GM23338 (cell line): ENCODE measurements around the gene TXNRD1. TPM values are rescaled to one million over a fixed set of nuclear protein-coding genes. Genes with fewer than 3 reads are reported as not detected.

Source experiments
- ATAC-seq: fragments of 200-7000 bp; cut with Tn5 transposase; 3 replicates; pipeline ENCODE4 v1.9.1; 2020
- DNase-seq: peaks from one replicate; pipeline ENCODE4 v3.0.0-alpha.2; 2015; ENCODE audit warnings: low spot score
- H2AFZ ChIP-seq: fragments of 200-600 bp; sonication (generic); 2 replicates; pipeline ENCODE4 v1.8.0; 2016; ENCODE audit warnings: antibody characterized with exemption, mild to moderate bottlenecking, moderate library complexity
- H3F3A ChIP-seq: fragments of 200-600 bp; sonication (generic); replicated peaks from 2 replicates; pipeline ENCODE4 v1.8.0; 2017; ENCODE audit warnings: antibody characterized with exemption, mixed run types, low read depth
- H3K27ac ChIP-seq: fragments of 200-600 bp; sonication (generic); 2 replicates; pipeline ENCODE4 v1.6.1; 2016; ENCODE audit warnings: low read depth
- H3K27me3 ChIP-seq: fragments of 200-600 bp; sonication (generic); 2 replicates; pipeline ENCODE4 v1.8.0; 2016; ENCODE audit warnings: mild to moderate bottlenecking, mixed run types, moderate library complexity; ENCODE audit not compliant: insufficient read depth
- H3K36me3 ChIP-seq: fragments of 200-600 bp; sonication (generic); 2 replicates; pipeline ENCODE4 v1.8.0; 2016; ENCODE audit warnings: mild to moderate bottlenecking; ENCODE audit not compliant: insufficient read depth
- H3K4me1 ChIP-seq: fragments of 200-600 bp; sonication (generic); 2 replicates; pipeline ENCODE4 v1.8.0; 2016; ENCODE audit warnings: mild to moderate bottlenecking, moderate library complexity; ENCODE audit not compliant: insufficient read depth
- H3K4me2 ChIP-seq: fragments of 200-600 bp; sonication (generic); 2 replicates; pipeline ENCODE4 v1.7.1; 2017; ENCODE audit warnings: mixed run types
- H3K4me3 ChIP-seq: fragments of 200-600 bp; sonication (generic); 2 replicates; pipeline ENCODE4 v1.6.1; 2016; ENCODE audit warnings: mixed run types
- H3K79me2 ChIP-seq: fragments of 200-600 bp; sonication (generic); replicated peaks from 2 replicates; pipeline ENCODE4 v1.8.0; 2017; ENCODE audit warnings: mild to moderate bottlenecking; ENCODE audit not compliant: insufficient read depth
- H3K9me2 ChIP-seq: fragments of 200-600 bp; sonication (generic); 2 replicates; pipeline ENCODE4 v1.8.0; 2017; ENCODE audit not compliant: insufficient read depth
- H4K20me1 ChIP-seq: fragments of 200-600 bp; sonication (generic); replicated peaks from 2 replicates; pipeline ENCODE4 v1.8.0; 2017; ENCODE audit warnings: mild to moderate bottlenecking; ENCODE audit not compliant: insufficient read depth
- H3K27ac Mint-ChIP-seq: 2 replicates; pipeline ENCODE4 v1.8.0; 2020; ENCODE audit warnings: inconsistent platforms, mild to moderate bottlenecking, moderate library complexity, mixed read lengths
- H3K27me3 Mint-ChIP-seq: 3 replicates; pipeline ENCODE4 v1.8.0; 2022; ENCODE audit warnings: low read depth, mild to moderate bottlenecking, moderate library complexity, mixed read lengths, inconsistent platforms; ENCODE audit not compliant: insufficient read depth, poor library complexity
- H3K36me3 Mint-ChIP-seq: 3 replicates; pipeline ENCODE4 v1.8.0; 2021; ENCODE audit warnings: low read depth, mild to moderate bottlenecking, inconsistent platforms, moderate library complexity, mixed read lengths
- H3K4me1 Mint-ChIP-seq: 3 replicates; pipeline ENCODE4 v1.8.0; 2020; ENCODE audit warnings: mild to moderate bottlenecking, inconsistent platforms, mixed read lengths
- H3K4me3 Mint-ChIP-seq: 3 replicates; pipeline ENCODE4 v1.8.0; 2021; ENCODE audit warnings: moderate library complexity, mild to moderate bottlenecking, inconsistent platforms, mixed read lengths
- H3K9me3 Mint-ChIP-seq: 3 replicates; pipeline ENCODE4 v1.8.0; 2020; ENCODE audit warnings: moderate library complexity, mild to moderate bottlenecking, inconsistent platforms, mixed read lengths
- CREB1 ChIP-seq: fragments of 250-450 bp; sonication (Bioruptor Pico); IDR thresholded peaks from 2 replicates; pipeline ENCODE4 v1.5.0; 2020; ENCODE audit warnings: low read depth, mild to moderate bottlenecking, moderate library complexity
- EZH2 ChIP-seq: fragments of 200-600 bp; sonication (generic); IDR thresholded peaks from one replicate; pipeline ENCODE4 v1.8.0; 2017; ENCODE audit warnings: antibody characterized with exemption, mild to moderate bottlenecking, low read depth; ENCODE audit not compliant: unreplicated experiment
- EZH2phosphoT487 ChIP-seq: fragments of 200-600 bp; sonication (generic); IDR thresholded peaks from one replicate; pipeline ENCODE4 v1.8.1; 2018; ENCODE audit warnings: antibody characterized with exemption; ENCODE audit not compliant: unreplicated experiment
- JUNB ChIP-seq: IDR thresholded peaks from one replicate; pipeline ENCODE4 v1.6.1; 2016; ENCODE audit warnings: antibody characterized with exemption; ENCODE audit not compliant: unreplicated experiment
- NANOG ChIP-seq: IDR thresholded peaks from 2 replicates; pipeline ENCODE4 v1.6.1; 2016; ENCODE audit warnings: antibody characterized with exemption, borderline replicate concordance
- POLR2AphosphoS5 ChIP-seq: IDR thresholded peaks from 2 replicates; pipeline ENCODE4 v1.6.1; 2016; ENCODE audit warnings: antibody characterized with exemption, low read depth
- STAT1 ChIP-seq: IDR thresholded peaks from one replicate; pipeline ENCODE4 v1.6.1; 2016; ENCODE audit warnings: antibody characterized with exemption; ENCODE audit not compliant: unreplicated experiment
- ZNF114 ChIP-seq: fragments of 250-450 bp; sonication (Bioruptor Pico); IDR thresholded peaks from 2 replicates; pipeline ENCODE4 v1.5.0; 2020; ENCODE audit warnings: mild to moderate bottlenecking, moderate library complexity
- ZNF331 ChIP-seq: fragments of 250-450 bp; sonication (Bioruptor Pico); IDR thresholded peaks from 2 replicates; pipeline ENCODE4 v1.5.0; 2020; ENCODE audit warnings: low read depth, mild to moderate bottlenecking, moderate library complexity
- polyA plus RNA-seq: library from polyadenylated mRNA; unstranded; fragments of >200 nt; fragmentation: Nextera tagmentation; extraction: Ambion mirVana; gene quantifications from 2 replicates; pipeline ENCODE4 v1.2.1, GENCODE V29; 2016
- total RNA-seq: library from RNA; depleted of rRNA; stranded (reverse); fragments of >200 nt; shearing (Covaris generic); gene quantifications from 2 replicates; pipeline ENCODE4 v1.2.3, GENCODE V29; 2014
- TF ChIP-seq, protein P1 (sequence below): fragments of 250-450 bp; sonication (Bioruptor Pico); IDR thresholded peaks from 2 replicates; pipeline ENCODE4 v1.5.0; 2020; ENCODE audit warnings: mild to moderate bottlenecking, moderate library complexity
- TF ChIP-seq, protein P2 (sequence below), 2 experiments: fragments of 200-600 bp in 1 of 2; sonication (generic) in 1 of 2; conservative IDR thresholded peaks; 2 replicates each; pipeline versions ENCODE4 v1.5.1 to v1.6.1; 2016 to 2017; ENCODE audit warnings: antibody characterized with exemption in 2 of 2, low read depth in 2 of 2, mild to moderate bottlenecking in 2 of 2, moderate library complexity in 1 of 2
- TF ChIP-seq, protein P3 (sequence below): IDR thresholded peaks from one replicate; pipeline ENCODE4 v1.6.1; 2018; ENCODE audit warnings: antibody characterized with exemption; ENCODE audit not compliant: unreplicated experiment
- TF ChIP-seq, protein P4 (sequence below): IDR thresholded peaks from 2 replicates; pipeline ENCODE4 v1.6.1; 2016; ENCODE audit warnings: antibody characterized with exemption

TXNRD1 gene
- total and polyA plus RNA-seq, 2 experiments from 2014 or later, result 115 to 127 TPM

DNA sequence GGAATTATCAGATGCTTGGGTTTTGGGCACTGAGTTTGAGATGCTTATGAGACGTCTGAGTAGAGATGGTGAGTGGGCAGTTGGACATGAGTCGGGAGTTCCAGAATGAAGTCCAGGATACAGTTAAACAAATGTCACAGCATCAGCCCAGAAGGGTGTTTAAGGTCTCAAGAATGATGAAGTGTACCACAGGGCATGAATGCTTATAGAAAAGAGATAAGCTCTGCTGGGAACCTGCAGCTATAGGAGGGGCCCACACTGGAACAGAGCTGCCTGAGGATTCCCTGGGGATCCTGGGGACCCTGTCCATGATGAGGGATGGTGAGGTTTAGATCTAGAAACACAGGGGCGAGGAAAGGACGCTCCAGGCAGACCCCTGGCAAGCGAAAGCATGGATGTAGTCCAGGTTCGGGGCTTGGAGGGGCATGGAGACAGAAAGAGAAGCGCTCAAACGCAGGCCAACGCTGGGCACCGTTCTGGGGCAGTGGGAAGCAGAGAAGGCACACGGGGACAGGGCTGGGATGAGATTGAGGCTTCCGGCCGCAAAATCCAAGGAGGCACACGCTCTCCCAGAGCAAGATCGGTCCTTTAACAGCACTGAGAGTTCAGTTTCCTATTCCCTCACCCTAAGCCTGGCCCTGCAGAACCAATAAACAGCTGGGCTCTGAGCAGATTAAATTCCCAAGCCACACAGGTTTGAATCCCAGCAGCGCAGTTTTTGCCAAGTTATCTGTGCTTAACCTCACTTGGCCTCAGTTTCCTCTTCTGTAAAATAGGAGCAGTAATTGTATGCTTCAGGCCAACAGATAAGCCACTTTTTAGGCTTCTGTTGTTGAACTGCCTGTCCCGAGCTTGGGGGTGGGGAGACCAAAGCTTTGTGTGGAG, 140.9 kb downstream of the TXNRD1 start:
- Mint-ChIP-seq H3K9me3 (peaks cover 9% of the 10 kb centered on the region), H3K36me3 (peaks cover 19% of the 10 kb centered on the region), H3K4me3 (no peak overlapping the region), H3K4me1 (peaks cover 8% of the 10 kb centered on the region), H3K27ac (no peak overlapping the region), H3K27me3 (peaks cover 5% of the 10 kb centered on the region)
- H2AFZ ChIP-seq, result no peak overlapping the region
- H3K9me2 ChIP-seq, result no peaks in the 10 kb centered on the region
- no peak overlapping the region for H3K4me2 ChIP-seq
- no peaks in the 10 kb centered on the region for H3K27me3 ChIP-seq
- no peaks in the 10 kb centered on the region for H3F3A ChIP-seq
- H3K27ac ChIP-seq, result 0 out of 2 replicates have a peak overlapping the region, but pooled peaks have one; percentile 32
- peaks cover 6% of the 10 kb centered on the region; the same call in 1 of the 2 replicates for H3K79me2 ChIP-seq
- peaks cover 4% of the 10 kb centered on the region; the same call in 1 of the 2 replicates for H4K20me1 ChIP-seq
- TF ChIP-seq ZNF114 (CRISPR knock-in tag) (no peak), JUNB (no peak), ZNF331 (CRISPR knock-in tag) (no peak), CREB1 (CRISPR knock-in tag) (no peak), STAT1 (no peak), NANOG (no peak), EZH2phosphoT487 (no peak), POLR2AphosphoS5 (no peak), EZH2 (no peak)
- TF ChIP-seq, protein P1, sequence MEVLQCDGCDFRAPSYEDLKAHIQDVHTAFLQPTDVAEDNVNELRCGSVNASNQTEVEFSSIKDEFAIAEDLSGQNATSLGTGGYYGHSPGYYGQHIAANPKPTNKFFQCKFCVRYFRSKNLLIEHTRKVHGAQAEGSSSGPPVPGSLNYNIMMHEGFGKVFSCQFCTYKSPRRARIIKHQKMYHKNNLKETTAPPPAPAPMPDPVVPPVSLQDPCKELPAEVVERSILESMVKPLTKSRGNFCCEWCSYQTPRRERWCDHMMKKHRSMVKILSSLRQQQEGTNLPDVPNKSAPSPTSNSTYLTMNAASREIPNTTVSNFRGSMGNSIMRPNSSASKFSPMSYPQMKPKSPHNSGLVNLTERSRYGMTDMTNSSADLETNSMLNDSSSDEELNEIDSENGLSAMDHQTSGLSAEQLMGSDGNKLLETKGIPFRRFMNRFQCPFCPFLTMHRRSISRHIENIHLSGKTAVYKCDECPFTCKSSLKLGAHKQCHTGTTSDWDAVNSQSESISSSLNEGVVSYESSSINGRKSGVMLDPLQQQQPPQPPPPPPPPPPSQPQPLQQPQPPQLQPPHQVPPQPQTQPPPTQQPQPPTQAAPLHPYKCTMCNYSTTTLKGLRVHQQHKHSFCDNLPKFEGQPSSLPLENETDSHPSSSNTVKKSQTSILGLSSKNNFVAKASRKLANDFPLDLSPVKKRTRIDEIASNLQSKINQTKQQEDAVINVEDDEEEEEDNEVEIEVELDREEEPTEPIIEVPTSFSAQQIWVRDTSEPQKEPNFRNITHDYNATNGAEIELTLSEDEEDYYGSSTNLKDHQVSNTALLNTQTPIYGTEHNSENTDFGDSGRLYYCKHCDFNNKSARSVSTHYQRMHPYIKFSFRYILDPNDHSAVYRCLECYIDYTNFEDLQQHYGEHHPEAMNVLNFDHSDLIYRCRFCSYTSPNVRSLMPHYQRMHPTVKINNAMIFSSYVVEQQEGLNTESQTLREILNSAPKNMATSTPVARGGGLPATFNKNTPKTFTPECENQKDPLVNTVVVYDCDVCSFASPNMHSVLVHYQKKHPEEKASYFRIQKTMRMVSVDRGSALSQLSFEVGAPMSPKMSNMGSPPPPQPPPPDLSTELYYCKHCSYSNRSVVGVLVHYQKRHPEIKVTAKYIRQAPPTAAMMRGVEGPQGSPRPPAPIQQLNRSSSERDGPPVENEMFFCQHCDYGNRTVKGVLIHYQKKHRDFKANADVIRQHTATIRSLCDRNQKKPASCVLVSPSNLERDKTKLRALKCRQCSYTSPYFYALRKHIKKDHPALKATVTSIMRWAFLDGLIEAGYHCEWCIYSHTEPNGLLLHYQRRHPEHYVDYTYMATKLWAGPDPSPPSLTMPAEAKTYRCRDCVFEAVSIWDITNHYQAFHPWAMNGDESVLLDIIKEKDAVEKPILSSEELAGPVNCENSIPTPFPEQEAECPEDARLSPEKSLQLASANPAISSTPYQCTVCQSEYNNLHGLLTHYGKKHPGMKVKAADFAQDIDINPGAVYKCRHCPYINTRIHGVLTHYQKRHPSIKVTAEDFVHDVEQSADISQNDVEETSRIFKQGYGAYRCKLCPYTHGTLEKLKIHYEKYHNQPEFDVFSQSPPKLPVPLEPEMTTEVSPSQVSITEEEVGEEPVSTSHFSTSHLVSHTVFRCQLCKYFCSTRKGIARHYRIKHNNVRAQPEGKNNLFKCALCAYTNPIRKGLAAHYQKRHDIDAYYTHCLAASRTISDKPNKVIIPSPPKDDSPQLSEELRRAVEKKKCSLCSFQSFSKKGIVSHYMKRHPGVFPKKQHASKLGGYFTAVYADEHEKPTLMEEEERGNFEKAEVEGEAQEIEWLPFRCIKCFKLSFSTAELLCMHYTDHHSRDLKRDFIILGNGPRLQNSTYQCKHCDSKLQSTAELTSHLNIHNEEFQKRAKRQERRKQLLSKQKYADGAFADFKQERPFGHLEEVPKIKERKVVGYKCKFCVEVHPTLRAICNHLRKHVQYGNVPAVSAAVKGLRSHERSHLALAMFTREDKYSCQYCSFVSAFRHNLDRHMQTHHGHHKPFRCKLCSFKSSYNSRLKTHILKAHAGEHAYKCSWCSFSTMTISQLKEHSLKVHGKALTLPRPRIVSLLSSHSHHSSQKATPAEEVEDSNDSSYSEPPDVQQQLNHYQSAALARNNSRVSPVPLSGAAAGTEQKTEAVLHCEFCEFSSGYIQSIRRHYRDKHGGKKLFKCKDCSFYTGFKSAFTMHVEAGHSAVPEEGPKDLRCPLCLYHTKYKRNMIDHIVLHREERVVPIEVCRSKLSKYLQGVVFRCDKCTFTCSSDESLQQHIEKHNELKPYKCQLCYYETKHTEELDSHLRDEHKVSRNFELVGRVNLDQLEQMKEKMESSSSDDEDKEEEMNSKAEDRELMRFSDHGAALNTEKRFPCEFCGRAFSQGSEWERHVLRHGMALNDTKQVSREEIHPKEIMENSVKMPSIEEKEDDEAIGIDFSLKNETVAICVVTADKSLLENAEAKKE, result no peak
- TF ChIP-seq, protein P2, sequence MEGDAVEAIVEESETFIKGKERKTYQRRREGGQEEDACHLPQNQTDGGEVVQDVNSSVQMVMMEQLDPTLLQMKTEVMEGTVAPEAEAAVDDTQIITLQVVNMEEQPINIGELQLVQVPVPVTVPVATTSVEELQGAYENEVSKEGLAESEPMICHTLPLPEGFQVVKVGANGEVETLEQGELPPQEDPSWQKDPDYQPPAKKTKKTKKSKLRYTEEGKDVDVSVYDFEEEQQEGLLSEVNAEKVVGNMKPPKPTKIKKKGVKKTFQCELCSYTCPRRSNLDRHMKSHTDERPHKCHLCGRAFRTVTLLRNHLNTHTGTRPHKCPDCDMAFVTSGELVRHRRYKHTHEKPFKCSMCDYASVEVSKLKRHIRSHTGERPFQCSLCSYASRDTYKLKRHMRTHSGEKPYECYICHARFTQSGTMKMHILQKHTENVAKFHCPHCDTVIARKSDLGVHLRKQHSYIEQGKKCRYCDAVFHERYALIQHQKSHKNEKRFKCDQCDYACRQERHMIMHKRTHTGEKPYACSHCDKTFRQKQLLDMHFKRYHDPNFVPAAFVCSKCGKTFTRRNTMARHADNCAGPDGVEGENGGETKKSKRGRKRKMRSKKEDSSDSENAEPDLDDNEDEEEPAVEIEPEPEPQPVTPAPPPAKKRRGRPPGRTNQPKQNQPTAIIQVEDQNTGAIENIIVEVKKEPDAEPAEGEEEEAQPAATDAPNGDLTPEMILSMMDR (conservative IDR thresholded peaks at IDR 0.05; ENCODE audit: low read depth in 2 of 2), result no peak
- TF ChIP-seq, protein P3, sequence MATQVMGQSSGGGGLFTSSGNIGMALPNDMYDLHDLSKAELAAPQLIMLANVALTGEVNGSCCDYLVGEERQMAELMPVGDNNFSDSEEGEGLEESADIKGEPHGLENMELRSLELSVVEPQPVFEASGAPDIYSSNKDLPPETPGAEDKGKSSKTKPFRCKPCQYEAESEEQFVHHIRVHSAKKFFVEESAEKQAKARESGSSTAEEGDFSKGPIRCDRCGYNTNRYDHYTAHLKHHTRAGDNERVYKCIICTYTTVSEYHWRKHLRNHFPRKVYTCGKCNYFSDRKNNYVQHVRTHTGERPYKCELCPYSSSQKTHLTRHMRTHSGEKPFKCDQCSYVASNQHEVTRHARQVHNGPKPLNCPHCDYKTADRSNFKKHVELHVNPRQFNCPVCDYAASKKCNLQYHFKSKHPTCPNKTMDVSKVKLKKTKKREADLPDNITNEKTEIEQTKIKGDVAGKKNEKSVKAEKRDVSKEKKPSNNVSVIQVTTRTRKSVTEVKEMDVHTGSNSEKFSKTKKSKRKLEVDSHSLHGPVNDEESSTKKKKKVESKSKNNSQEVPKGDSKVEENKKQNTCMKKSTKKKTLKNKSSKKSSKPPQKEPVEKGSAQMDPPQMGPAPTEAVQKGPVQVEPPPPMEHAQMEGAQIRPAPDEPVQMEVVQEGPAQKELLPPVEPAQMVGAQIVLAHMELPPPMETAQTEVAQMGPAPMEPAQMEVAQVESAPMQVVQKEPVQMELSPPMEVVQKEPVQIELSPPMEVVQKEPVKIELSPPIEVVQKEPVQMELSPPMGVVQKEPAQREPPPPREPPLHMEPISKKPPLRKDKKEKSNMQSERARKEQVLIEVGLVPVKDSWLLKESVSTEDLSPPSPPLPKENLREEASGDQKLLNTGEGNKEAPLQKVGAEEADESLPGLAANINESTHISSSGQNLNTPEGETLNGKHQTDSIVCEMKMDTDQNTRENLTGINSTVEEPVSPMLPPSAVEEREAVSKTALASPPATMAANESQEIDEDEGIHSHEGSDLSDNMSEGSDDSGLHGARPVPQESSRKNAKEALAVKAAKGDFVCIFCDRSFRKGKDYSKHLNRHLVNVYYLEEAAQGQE, result no peak
- TF ChIP-seq, protein P4, sequence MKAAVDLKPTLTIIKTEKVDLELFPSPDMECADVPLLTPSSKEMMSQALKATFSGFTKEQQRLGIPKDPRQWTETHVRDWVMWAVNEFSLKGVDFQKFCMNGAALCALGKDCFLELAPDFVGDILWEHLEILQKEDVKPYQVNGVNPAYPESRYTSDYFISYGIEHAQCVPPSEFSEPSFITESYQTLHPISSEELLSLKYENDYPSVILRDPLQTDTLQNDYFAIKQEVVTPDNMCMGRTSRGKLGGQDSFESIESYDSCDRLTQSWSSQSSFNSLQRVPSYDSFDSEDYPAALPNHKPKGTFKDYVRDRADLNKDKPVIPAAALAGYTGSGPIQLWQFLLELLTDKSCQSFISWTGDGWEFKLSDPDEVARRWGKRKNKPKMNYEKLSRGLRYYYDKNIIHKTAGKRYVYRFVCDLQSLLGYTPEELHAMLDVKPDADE, result no peak
- ATAC-seq (no peak), DNase-seq (no peak)
- 0 out of 2 replicates have a peak, but pooled peaks cover 9% of the 10 kb centered on the region for H3K4me1 ChIP-seq
- peaks cover 6% of the 10 kb centered on the region; the same call in 1 of the 2 replicates for H3K36me3 ChIP-seq
- no peak overlapping the region for H3K4me3 ChIP-seq
